NT2/D1 (cell line): ENCODE results near the gene CT55.
"Not testable (repeated sequence)": the region's sequence is repeated elsewhere in the genome, so short reads cannot be mapped to it uniquely, and the experiment has no call there.

Experiments used
- SUZ12 ChIP-seq: IDR thresholded peaks from 2 replicates; pipeline ENCODE4 v1.6.1; 2011; ENCODE audit not compliant: insufficient read length, insufficient read depth; ENCODE audit errors: extremely low read depth
- YY1 ChIP-seq: IDR thresholded peaks from 2 replicates; pipeline ENCODE4 v1.6.1; 2011; ENCODE audit not compliant: insufficient read length, insufficient read depth
- ZNF274 ChIP-seq: IDR thresholded peaks from 2 replicates; pipeline ENCODE4 v1.6.1; 2011; ENCODE audit warnings: mild to moderate bottlenecking, low read depth, low read length

DNA sequence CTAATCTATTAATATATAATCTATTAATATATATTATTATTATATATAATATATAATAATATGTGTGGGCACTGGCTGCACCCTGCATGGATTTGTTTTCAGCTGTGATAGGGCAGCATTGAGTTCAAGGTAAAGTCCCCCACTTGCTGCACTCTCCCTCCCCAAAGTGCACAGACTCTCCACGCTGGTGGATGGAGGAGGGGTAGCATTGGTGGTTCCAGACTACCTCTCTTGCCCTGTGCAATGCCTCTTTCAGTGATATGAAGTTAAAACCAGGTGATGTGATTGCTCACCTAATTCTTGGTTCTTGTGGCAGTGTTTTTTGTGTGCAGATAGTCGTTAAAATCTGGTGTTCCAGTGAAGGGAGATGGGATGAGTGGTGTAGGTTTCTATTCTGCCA, 55.1 kb downstream of the CT55 start:
- not testable (repeated sequence) for TF ChIP-seq ZNF274, YY1, SUZ12
